HG03064 (cell line): ENCODE measurements around the gene CCDC82.
"Not testable (repeated sequence)": the region's sequence is repeated elsewhere in the genome, so short reads cannot be mapped to it uniquely, and the experiment has no call there.

Experiments used
- ATAC-seq: cut with Tn5 transposase; IDR thresholded peaks from one replicate; pipeline ENCODE4 v1.9.1; 2021; ENCODE audit warnings: low read depth; ENCODE audit not compliant: unreplicated experiment

CCDC82 gene

GRCh38 chr11:96389720-96390487, at the start of gene CCDC82, which contains the start of gene JRKL:
Gene CCDC82, minus strand, starts transcription at chr11:96389912. Its CDS starts 5,165 bp downstream, at chr11:96384747.
Gene JRKL, plus strand, starts transcription at chr11:96390013. Its CDS starts 637 bp downstream, at chr11:96390650.
- peak; percentile 94 for ATAC-seq

DNA sequence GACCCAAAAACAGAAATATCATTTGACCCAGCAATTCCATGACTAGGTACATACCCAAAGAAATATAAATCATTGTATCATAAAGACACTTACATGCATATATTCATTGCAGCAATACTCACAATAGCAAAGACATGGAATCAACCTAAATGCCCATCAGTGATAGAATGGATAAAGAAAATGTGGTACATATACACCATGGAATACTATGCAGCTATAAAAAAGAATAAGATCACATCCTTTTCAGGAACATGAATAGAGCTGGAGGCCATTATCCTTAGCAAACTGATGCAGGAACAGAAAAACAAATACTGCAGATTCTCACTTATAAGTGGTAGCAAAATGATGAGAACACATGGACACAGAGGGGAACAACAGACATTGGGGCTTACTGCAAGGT, 42.9 kb upstream of the CCDC82 start:
- ATAC-seq = not testable (repeated sequence)

GRCh38 chr11:96430668-96431067, 41.0 kb upstream of the CCDC82 start:
- ATAC-seq = no peak

DNA sequence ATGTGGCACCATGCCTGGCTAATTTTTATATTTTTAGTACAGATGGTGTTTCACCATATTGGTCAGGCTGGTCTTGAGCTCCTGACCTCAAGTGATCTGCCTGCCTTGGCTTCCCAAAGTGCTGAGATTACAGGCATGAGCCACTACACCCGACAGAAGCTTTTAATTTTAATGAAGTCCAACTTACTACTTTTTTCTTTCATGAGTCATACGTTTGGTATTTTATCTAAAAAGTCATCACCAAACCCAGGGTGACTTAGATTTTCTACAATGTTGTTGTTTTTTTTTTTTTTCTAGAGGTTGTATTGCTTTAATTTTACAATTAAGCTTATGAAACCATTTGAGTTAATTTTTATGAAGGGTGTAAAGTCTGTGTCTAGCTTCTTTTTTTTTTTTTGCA, 35.0 kb upstream of the CCDC82 start:
- ATAC-seq = no peak

DNA sequence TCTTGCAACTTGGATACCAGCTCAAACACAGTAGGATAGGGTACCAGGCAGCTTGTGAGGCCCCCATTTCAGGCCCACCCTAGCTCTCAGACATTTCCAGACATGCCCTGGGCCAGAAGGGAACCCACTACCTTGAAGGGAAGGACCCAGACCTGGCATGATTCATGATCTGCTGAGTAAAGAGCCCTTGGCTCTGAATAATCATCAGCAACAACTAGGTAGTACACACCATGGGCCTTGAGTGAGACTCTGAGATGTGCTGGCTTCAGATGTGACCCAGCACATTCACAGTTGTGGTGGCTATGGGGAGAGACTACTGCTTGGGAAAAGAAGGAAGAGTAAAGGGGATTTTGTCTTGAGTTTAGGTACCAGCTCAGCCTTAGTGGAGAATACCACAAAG, 23.7 kb upstream of the CCDC82 start:
- no peak for ATAC-seq

GRCh38 chr11:96412761-96413381, 23.2 kb upstream of the CCDC82 start:
- ATAC-seq = no peak

GRCh38 chr11:96411412-96411811, 21.7 kb upstream of the CCDC82 start:
- ATAC-seq = not testable (repeated sequence)

DNA sequence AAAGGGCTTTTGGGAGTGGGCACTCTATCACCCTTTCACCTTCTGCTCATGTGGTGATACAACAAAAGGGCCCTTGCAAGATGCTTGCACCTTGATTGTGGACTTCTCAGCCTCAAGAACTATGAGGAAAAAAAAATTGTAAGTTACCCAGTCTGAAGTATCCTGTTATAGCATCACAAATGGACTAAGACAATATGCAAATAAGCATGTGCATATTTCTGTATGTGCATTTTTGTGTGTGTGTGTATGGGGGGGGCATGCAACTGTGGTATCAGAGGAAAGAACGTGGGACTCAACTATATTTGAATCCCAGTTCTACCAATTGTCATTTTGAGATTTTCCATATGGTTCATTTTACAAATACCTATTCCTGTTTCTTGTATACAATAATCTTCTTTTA, 11.0 kb upstream of the CCDC82 start:
- ATAC-seq = no peak

DNA sequence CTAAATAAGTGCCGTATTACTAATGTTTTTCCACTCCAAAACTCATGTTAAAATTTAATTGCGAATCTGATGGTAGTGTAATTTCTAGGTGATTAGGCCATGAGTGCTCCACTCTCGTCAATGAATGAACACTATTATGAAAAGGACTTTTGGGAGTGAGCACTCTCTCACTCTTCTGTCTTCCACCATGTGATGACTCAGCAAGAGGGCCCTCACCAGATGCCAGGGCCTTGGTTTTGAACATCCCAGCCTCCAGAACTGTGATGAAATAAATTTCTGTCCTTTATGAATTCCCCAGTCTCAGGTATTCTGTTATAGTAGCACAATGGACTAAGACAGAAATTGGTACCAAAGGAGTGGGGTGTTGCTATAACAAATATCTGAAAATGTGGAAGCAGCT, 8.2 kb upstream of the CCDC82 start:
- ATAC-seq = no peak

- ATAC-seq = no peak
These were observed 6.9 kb upstream of the CCDC82 start for GRCh38 chr11:96396637-96397036.

DNA sequence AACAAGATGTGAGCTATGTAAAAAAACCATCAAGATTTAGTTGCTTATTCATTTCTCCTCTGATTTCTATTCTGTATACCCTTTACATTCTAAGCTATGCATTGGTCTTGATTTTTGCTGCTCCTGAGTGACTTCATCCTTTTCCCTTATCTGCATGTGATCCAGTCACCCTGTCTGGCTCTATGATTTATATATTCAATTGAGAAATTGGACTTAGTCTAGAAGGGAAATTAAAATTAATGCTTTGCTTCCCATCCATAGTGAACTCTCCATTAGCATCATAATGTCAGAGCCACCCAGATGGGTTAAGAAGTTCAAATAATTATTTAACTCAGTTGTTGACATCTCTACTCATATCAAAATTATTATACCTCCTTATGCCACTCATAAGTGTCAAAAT, 5.1 kb upstream of the CCDC82 start:
- ATAC-seq = no peak

DNA sequence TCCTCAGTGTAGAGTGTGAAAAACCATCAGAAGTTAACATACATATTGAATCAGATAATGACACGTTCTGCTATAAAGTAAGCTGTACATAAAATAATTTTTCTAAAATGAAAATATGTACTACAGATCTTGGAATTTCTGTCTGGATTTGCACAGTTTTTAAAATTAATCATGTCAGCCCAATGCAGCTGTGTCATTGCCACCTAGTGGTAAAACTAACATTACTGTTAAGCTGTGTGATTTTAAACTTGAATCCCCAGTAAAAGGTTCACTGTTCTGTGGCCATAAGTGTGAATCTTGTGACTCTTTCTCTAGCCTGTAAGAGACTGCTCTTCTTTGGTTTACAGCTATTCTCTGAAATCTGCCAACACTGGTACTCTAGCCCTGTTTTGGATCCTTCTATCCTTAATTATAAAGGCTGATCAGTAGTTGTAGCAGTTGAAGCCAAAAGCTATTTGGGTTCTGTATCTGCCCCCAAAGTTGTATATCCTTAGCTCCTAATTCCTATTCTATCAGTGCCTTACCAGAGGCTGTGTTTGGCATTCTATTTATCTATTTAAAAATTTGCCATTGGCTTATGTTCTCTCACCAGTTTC, 4.1 kb upstream of the CCDC82 start:
- ATAC-seq = no peak

DNA sequence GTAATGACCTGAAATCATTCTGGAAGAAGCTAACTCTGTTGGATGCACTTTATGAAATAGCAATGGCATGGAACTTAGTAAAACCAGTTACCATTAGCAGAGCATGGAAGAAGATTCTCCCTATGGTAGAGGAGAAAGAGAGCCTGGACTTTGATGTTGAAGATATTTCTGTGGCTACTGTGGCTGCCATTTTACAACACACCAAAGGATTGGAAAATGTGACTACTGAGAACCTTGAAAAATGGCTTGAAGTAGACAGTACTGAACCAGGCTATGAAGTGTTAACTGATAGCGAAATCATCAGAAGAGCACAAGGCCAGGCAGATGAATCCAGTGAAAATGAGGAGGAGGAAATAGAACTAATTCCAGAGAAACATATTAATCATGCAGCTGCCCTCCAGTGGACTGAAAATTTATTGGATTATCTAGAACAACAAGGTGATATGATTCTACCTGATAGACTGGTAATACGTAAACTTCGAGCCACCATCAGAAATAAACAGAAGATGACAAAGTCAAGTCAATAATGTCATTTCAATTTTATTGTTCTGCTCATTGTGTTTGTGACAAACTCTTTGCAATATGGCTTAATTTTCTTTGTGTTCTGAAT, 2.1 kb upstream of the CCDC82 start:
- no peak for ATAC-seq

- ATAC-seq = no peak
These were observed 728 bp upstream of the CCDC82 start for GRCh38 chr11:96390488-96390792.

DNA sequence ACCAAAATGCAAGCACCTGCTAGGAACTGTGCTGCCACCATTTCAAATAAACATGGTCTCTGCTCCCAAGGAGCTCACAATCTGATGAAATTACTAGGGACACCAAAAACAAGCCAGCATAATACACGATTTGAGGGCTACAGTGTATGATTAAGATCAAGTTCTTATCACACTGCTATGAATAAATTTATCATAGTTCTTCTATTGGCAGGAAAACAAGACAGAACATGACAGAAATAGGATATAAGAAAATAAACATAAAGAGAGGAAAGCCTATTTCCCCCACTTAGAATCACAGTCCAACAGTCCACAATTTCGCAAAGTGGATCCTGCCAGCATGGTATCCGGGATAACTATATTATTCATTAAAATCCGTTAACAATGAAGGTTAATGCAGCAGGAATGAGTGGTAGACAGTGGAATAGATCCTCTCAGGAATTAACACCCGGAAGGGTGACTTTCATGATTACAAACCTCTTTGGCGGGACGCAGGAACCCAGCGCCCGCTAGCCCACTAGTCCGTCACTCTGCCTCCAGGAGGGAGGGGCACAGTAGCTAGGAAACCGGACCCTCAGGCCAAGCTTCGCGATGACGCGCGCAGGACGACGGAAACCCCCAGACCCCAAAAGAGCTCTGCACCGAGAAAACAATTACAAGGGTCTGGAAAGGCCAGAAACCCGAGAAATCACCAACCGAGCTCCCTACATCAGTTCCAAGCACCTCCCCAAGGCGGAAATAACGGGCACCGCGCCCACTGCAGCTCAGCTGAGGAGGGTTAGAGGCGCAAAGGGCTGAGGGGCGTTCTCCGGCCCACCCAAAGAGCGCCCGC, 607 bp downstream of the CCDC82 start:
- peak; percentile 41 for ATAC-seq

GRCh38 chr11:96385187-96385586, 4.5 kb downstream of the CCDC82 start:
- ATAC-seq = no peak

GRCh38 chr11:96384156-96384555, 5.6 kb downstream of the CCDC82 start:
- no peak for ATAC-seq

- no peak for ATAC-seq
These were observed 12.9 kb downstream of the CCDC82 start for GRCh38 chr11:96376796-96377195.

DNA sequence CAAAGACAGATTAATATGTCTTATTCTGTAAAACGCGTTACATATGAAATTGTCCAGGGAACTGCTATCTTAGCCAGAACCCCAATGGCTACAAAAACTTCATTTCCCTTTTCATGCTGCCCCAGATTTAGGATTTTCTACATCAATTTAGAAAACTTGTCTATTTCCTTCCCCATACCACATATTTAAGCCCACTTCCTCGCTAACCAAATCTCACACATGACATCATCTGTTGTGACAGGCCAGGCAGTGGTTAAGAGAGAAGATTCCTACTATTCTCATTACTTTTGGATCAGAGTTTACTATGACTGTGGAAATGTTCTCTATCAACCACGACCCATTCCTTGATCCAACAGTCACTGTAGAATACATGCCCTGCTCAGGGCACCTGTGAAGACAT, 15.9 kb downstream of the CCDC82 start:
- no peak for ATAC-seq

GRCh38 chr11:96367342-96367741, 22.4 kb downstream of the CCDC82 start:
- no peak for ATAC-seq

DNA sequence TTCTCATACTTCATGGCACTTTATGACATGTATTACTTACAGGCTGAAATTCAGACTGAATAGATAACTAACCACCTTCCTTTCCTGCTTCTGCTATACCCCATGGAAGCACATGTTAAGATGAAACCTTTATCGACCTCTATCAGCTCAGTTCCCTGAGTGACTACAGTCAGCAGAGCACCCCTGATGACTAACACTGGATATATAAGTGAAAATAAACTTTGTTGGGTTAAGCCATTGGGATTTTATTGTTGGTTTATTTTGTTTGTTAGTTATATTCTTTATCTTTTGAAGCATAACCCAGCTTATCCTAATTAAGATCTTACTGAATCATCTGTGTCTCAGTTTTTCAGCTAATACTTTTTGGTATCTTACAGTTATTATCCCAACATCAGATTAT, 23.7 kb downstream of the CCDC82 start:
- no peak for ATAC-seq
